Measurements from ENCODE around the gene MB. TPM values are rescaled to one million over a fixed set of nuclear protein-coding genes. Genes with fewer than 3 reads are reported as not detected.

MB gene
- total RNA-seq, 2 experiments from 2014 or later: not detected

DNA sequence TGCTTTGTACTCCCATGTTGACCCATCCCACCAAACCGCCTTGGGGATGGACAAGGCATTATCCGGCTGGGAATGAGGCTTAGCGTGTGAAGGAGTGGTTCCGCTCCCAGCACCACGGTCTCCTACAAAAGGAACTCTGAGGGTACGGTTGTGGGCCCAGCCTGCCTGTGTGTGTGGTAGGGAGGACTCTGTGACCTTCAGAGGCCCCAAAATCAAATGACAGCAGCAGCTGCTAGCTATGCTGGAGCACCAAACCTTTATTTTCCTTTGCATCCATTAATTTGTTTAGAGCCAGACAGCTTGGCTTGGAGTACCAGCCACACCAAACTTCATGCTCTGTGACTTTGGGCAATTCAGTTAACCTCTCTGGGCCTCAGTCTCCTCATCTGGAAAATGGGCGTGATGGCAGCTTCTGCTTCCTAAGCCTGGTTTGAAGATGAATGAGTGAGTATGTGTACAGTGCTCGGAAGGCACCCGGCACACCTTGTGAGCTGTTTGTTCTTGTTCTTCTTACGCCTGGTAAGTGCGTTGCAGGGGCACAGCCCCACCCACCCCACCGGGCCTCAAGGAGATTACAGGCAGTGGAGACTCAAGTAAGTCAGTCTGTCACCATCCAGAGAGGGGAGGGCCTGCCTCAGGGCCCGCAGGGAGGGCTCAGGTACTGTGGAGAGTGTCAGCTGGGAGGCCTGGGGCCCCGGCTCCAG lies 25.3 kb downstream of the MB start:
- H3K4me1 Mint-ChIP-seq (ENCODE audit: low read depth): no peaks in the 10 kb centered on the region
- POLR2A ChIA-PET: no interaction called here

DNA sequence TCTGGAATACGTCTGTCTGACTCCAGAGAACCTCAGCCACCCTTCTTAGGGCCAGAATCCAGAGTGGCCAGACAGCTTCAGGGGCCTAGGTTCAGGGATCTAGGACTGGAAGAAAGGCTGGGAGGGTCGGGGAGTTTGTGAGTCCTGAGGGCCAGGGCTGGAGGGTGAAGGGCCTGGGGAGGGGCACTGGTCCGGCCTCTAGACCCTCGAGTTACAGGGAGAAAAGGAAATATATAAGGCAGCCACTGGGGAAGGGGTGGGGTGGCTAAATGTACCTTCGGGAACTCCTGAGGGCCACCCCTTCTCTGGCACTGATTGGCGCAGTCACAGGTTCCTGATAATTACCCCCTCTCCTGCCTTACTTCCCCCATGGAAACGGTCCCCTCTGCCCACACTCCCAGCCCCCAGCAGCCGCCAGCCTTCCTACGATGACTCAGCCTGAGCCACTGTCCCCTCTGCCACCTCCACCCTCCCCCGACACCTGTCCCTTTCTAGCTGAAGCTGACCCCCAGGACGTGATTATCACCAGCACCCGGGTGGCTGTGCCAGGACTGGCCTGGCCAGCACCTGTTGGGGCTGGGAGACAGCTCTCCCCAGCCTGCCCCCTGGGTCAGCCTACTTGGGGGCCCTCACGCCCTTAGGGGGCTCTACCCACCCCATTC lies 26.4 kb downstream of the MB start:
- Mint-ChIP-seq H3K36me3 (ENCODE audit: low read depth) (no peaks in the 10 kb centered on the region), H3K27me3 (ENCODE audit: low read depth) (peaks cover 3% of the 10 kb centered on the region), H3K27ac (no peak overlapping the region), H3K9me3 (ENCODE audit: insufficient read depth) (no peaks in the 10 kb centered on the region), H3K4me1 (ENCODE audit: low read depth) (no peaks in the 10 kb centered on the region), H3K4me3 (no peak overlapping the region)
- POLR2A ChIA-PET: no interaction called here
- DNase-seq (no peak), ATAC-seq (no peak)
- CTCF ChIA-PET: no interaction called here

More for the DNA sequence above, 25.3 kb downstream of the MB start:
- ATAC-seq: no peak
- Mint-ChIP-seq H3K4me3 (no peak overlapping the region), H3K27ac (no peak overlapping the region), H3K9me3 (ENCODE audit: insufficient read depth) (no peaks in the 10 kb centered on the region), H3K27me3 (ENCODE audit: low read depth) (peaks cover 3% of the 10 kb centered on the region), H3K36me3 (ENCODE audit: low read depth) (no peaks in the 10 kb centered on the region)
- CTCF ChIA-PET: interaction anchor here (2.3 kb wide), 1 partner anchor 8 kb away, joined by 6 read pairs; no protein-coding TSS in a partner anchor
- no peak for DNase-seq

DNA sequence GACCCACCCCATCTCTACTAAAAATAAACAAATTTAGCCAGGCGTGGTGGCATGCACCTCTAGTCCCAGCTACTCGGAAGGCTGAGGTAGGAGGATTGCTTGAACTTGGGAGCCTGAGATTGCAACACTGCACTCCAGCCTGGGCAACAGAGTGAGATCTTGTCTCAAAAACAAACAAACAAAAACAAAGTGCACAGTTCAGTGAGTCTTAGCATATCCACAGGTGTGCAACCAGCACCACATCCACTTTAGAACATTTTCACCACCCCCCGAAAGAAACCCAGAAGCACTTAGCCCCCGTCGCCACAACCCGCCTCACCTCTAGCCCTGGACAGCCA lies 27.4 kb downstream of the MB start:
- CTCF ChIA-PET: no interaction called here
- no peak for ATAC-seq

DNA sequence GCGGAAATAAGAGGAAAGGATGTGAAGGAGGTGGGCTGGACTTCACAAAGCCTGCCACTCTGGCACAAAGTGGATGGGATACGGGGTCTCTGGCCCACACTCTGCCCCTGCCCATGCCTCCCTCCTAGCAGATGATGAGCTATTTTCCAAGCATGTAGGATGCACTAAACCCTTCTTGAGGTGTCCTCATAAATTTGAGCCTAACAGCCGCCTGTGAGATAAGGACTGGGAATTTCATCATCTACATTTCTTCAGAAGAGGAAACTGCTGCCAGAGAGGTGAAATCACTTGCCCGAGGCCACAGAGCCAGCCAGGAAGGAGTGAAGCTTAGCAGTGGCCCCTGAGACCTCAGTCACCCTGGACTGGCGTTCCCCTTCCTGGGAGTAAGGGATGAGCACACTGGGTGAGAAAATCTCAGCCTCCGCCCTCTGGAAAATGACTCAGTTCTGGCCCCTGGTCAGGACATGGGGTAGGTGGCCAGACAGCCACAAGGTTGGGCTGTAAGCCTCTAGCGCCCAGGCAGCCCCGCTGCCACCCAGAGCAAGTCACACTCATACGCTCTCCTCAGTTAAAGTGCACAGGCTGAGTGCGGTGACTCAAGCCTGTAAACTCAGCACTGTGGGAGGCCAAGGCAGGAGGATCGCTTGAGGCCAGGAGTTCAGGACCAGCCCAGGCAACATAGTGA lies 27.9 kb downstream of the MB start:
- Mint-ChIP-seq H3K27ac (no peak overlapping the region), H3K36me3 (ENCODE audit: low read depth) (no peaks in the 10 kb centered on the region), H3K4me1 (ENCODE audit: low read depth) (no peaks in the 10 kb centered on the region), H3K9me3 (ENCODE audit: insufficient read depth) (no peaks in the 10 kb centered on the region), H3K27me3 (ENCODE audit: low read depth) (peaks cover 3% of the 10 kb centered on the region), H3K4me3 (no peak overlapping the region)
- CTCF ChIA-PET: no interaction called here
- ATAC-seq (no peak), DNase-seq (no peak)
- POLR2A ChIA-PET: no interaction called here

More for the DNA sequence above, 27.4 kb downstream of the MB start:
- peaks cover 3% of the 10 kb centered on the region for H3K27me3 Mint-ChIP-seq (ENCODE audit: low read depth)
- H3K4me1 Mint-ChIP-seq (ENCODE audit: low read depth): no peaks in the 10 kb centered on the region
- no peaks in the 10 kb centered on the region for H3K36me3 Mint-ChIP-seq (ENCODE audit: low read depth)
- no peak for DNase-seq
- H3K9me3 Mint-ChIP-seq (ENCODE audit: insufficient read depth): no peaks in the 10 kb centered on the region
- no peak overlapping the region for H3K27ac Mint-ChIP-seq
- H3K4me3 Mint-ChIP-seq: no peak overlapping the region
- POLR2A ChIA-PET: no interaction called here

DNA sequence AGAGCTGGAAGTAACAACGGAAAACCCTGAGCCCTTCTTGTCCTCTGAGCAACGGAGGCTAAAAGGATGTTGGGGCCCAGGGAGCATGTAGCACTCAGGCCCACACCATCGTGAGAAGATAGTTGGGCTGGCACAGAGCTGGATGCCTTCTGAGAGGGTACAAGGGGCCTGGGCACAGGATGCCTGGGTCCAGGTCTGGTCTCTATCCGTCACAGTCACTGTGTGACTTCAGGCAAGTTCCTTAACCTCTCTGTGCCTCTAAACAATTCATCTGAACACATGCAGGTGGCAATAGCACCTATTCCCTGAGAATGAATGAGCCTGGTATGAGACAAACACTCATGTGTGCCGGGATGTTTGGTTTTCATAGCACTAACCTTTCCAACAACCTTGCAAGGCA lies 29.2 kb downstream of the MB start:
- Mint-ChIP-seq H3K27me3 (ENCODE audit: low read depth) (peaks cover 3% of the 10 kb centered on the region), H3K4me1 (ENCODE audit: low read depth) (no peaks in the 10 kb centered on the region), H3K27ac (no peak overlapping the region), H3K9me3 (ENCODE audit: insufficient read depth) (no peaks in the 10 kb centered on the region), H3K36me3 (ENCODE audit: low read depth) (no peaks in the 10 kb centered on the region), H3K4me3 (no peak overlapping the region)
- ATAC-seq: no peak
- no peak for DNase-seq
- POLR2A ChIA-PET: interaction anchor here (0.5 kb wide), 1 partner anchor 1512 kb away, joined by 3 read pairs; no protein-coding TSS in a partner anchor
- CTCF ChIA-PET: no interaction called here

DNA sequence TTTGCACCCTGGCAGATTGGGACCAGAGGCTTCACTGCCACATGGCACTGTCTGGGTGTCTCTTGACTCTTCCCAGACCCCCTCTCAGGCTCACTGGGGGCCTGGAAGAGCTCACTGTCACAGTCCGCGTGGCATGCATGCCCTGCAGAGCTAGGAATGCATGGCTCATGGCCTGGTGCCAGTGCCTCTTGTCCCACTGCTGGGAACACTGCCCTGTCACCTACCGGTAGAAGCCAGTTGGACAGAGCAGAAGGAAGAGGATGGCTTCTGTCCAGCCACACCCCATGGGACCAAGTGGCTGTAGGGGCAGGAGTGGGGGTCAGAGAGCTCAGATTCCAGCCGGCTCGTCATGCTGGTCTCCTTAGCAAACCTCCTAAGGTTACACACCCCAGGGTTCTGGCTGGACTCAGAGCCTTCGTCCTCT lies 29.7 kb downstream of the MB start:
- Mint-ChIP-seq H3K27me3 (ENCODE audit: low read depth) (peaks cover 3% of the 10 kb centered on the region), H3K36me3 (ENCODE audit: low read depth) (no peaks in the 10 kb centered on the region), H3K9me3 (ENCODE audit: insufficient read depth) (no peaks in the 10 kb centered on the region), H3K4me3 (no peak overlapping the region), H3K4me1 (ENCODE audit: low read depth) (no peaks in the 10 kb centered on the region), H3K27ac (no peak overlapping the region)
- DNase-seq (no peak), ATAC-seq (no peak)
- ChIA-PET CTCF (no interaction called here), POLR2A (interaction anchor here (0.5 kb wide), 1 partner anchor 1512 kb away, joined by 3 read pairs; no protein-coding TSS in a partner anchor)

DNA sequence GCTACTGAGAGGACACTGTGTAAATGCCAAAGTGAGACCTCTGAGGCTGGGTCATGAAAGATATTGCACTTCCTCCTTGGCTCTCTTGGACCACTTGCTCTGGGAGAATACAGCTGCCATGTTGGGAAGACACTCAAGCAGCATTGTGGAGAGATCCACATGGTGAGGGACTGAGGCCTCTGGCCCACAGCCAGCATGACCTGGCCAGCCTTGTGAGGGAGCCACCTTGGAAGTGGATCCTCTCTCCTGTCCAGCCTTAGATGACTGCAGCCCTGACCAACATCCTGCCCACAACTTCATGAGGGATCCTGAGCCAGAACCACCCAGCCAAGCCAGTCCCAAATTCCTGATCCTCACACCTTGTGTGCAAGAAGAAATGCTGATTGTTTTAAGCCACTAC lies 30.4 kb downstream of the MB start:
- no peaks in the 10 kb centered on the region for H3K9me3 Mint-ChIP-seq (ENCODE audit: insufficient read depth)
- H3K4me1 Mint-ChIP-seq (ENCODE audit: low read depth): no peaks in the 10 kb centered on the region
- no peak for DNase-seq
- peaks cover 3% of the 10 kb centered on the region for H3K27me3 Mint-ChIP-seq (ENCODE audit: low read depth)
- no peak overlapping the region for H3K27ac Mint-ChIP-seq
- H3K36me3 Mint-ChIP-seq (ENCODE audit: low read depth): no peaks in the 10 kb centered on the region
- ChIA-PET CTCF (no interaction called here), POLR2A (no interaction called here)
- ATAC-seq: no peak
- no peak overlapping the region for H3K4me3 Mint-ChIP-seq

DNA sequence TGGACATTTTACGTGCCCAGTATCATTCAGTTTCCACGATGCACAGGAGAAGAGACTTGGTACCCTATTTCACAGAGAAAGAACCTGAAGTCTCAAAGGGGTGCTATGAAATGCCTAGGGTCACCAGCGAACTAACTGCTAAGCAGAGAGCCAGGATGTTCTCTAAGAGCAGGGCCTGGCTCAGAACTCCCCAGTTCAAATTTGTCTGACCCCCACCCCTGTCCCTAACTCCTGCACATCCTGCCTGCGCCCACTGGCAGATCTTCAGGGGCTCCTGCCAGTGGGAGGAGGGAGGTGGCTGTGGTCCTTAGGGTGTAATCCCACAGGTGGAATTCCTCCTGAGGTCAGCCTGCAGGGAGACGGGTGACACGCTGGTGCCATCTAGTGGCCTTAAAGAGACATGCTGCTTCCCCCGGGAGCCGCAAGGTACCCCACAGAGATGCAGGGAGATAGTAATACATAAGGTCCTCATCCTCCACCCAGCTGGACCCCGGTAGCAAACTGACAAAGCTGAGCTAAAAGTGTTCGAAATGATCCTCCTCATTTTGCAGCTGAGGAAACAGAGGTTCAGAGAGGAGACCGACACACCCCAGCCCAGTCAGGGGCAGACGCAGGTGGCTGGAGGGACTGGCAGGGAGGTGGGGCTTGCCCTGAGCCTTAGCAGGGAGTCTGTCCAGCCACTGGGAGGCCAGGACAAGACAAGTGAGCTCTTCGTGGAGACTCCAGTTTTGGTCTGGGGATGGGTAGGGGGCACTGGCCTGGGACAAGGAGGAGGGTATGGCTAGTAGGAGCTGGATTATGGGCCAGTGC lies 34.1 kb downstream of the MB start:
- CTCF ChIA-PET: interaction anchor here (0.7 to 3.3 kb wide), 14 partner anchors 9 to 537 kb away, joined by 3 to 31 read pairs (median 4); partner anchors contain the start of gene MB
- Mint-ChIP-seq H3K27me3 (ENCODE audit: low read depth) (no peaks in the 10 kb centered on the region), H3K27ac (no peak overlapping the region), H3K9me3 (ENCODE audit: insufficient read depth) (no peaks in the 10 kb centered on the region), H3K4me1 (ENCODE audit: low read depth) (no peaks in the 10 kb centered on the region), H3K4me3 (no peak overlapping the region), H3K36me3 (ENCODE audit: low read depth) (no peaks in the 10 kb centered on the region)
- POLR2A ChIA-PET: no interaction called here
- ATAC-seq (peak; percentile 68), DNase-seq (peak; percentile 61)

DNA sequence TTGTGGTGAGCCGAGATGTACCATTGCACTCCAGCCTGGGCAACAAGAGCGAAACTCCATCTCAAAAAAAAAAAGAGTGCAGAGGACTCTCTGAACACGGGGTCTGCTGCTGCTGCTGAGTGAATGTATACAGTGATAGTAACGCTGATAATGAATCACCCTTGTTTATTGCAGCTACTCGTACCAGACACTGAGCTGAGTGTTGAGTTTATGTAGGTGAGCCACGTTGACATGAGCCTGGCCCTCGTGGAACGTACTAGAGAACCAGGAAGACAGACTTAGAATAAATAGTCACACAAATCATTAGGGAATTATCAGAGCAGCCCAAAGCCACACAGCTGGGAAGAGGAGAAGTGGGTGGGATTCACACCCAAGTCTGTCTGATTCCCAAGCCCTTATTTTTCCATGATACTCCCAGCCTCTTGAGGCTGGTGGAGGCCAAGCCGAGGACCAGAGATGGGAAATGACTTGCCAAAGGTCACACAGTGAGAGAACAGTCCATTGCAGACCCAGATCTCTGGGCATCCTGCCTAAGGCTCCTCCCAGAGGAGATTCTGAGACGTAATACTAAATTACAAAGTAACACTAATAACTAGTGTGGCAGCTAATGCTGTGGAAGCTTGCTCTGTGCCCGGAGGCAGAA lies 34.8 kb downstream of the MB start:
- DNase-seq (no peak), ATAC-seq (no peak)
- Mint-ChIP-seq H3K4me3 (no peak overlapping the region), H3K36me3 (ENCODE audit: low read depth) (no peaks in the 10 kb centered on the region), H3K9me3 (ENCODE audit: insufficient read depth) (no peaks in the 10 kb centered on the region), H3K27ac (no peak overlapping the region), H3K27me3 (ENCODE audit: low read depth) (no peaks in the 10 kb centered on the region), H3K4me1 (ENCODE audit: low read depth) (no peaks in the 10 kb centered on the region)
- ChIA-PET CTCF (interaction anchor here (0.9 to 3.3 kb wide), 7 partner anchors 9 to 537 kb away, joined by 3 to 31 read pairs (median 3); partner anchors contain the start of gene MB), POLR2A (no interaction called here)

DNA sequence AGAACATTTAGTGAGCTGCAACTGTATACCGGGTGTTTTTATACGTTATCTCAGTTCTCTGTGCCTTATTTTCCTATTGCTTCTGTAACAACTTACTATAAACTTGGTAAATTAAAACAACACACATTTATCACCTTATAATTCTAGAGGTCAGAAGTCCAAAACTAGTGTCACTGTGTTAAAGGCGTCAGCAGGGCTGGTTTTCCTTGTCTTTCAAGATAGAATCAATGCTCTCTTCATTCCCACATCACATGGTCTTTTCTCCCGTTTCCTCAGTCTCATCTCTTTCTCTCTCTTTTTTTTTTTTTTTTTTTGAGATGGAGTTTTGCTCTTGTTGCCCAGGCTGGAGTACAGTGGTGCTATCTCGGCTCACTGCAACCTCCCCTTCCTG lies 36.1 kb downstream of the MB start:
- Mint-ChIP-seq H3K4me3 (no peak overlapping the region), H3K27ac (no peak overlapping the region), H3K36me3 (ENCODE audit: low read depth) (no peaks in the 10 kb centered on the region), H3K27me3 (ENCODE audit: low read depth) (no peaks in the 10 kb centered on the region), H3K4me1 (ENCODE audit: low read depth) (no peaks in the 10 kb centered on the region), H3K9me3 (ENCODE audit: insufficient read depth) (no peaks in the 10 kb centered on the region)
- POLR2A ChIA-PET: no interaction called here
- CTCF ChIA-PET: interaction anchor here (0.9 kb wide), 1 partner anchor 36 kb away, joined by 3 read pairs; the partner anchor contains the start of gene MB
- DNase-seq (no peak), ATAC-seq (no peak)

DNA sequence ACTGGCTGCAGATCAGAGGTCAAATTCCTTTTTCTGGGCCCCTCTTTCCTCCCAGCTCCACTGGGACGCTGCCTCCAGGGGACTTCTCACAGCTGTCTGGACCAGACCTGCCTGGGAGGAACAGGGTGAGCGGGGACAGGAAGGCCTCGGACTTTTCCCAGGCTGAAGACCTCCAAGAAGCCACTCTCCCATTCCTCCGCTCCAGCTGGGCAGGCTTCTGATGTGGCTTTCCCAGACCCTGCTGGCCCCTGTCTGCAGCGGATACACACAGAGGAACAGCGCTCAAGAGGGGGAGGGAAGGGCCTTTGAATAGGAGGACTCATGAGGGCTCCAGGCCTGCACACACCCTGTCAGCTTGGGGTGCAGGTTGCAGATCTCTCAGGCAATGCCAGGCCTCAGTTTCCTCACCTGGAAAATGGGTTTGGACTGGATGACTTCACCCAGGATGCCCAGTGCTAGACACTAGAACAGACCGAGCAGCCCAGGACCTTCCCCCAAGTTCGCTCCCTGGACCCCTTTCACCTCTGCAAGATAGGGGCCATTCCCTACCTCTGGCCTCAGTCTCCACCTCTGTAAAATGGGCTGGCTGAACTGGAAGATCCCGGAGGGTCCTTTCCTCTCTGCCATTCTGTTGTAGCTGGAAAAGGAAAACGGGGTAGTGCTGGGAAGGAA lies 36.6 kb downstream of the MB start:
- Mint-ChIP-seq H3K27ac (no peak overlapping the region), H3K4me3 (no peak overlapping the region), H3K4me1 (ENCODE audit: low read depth) (no peaks in the 10 kb centered on the region), H3K9me3 (ENCODE audit: insufficient read depth) (no peaks in the 10 kb centered on the region), H3K27me3 (ENCODE audit: low read depth) (no peaks in the 10 kb centered on the region), H3K36me3 (ENCODE audit: low read depth) (no peaks in the 10 kb centered on the region)
- ATAC-seq: no peak
- DNase-seq: no peak
- CTCF ChIA-PET: no interaction called here
- POLR2A ChIA-PET: no interaction called here

Data from activated CD8-positive, alpha-beta T cell treated with anti-CD3 and anti-CD28 coated beads, Interleukin-2, amount 10 ng/mL, durations not matched to agents 7 days and 5 days (primary cell).